Muscle of back (tissue), 11 donors: Measurements from ENCODE around the gene WARS2. TPM values are rescaled to one million over a fixed set of nuclear protein-coding genes. Genes with fewer than 3 reads are reported as not detected.
A peak's percentile ranks its signal among the peaks of the same experiment; 100 is the strongest.

Experiments used
- DNase-seq, 3 donors: peaks; one replicate each; pipeline versions ENCODE4 v3.0.0 to v3.0.0-alpha.2; 2013
- polyA plus RNA-seq, 10 donors: library from polyadenylated mRNA; unstranded; fragments of 120-200 nt; gene quantifications; one replicate each; pipeline ENCODE4 v1.2.1, GENCODE V29; 2013; ENCODE audit not compliant: insufficient read length in 10 of 10

WARS2 gene
- polyA plus RNA-seq, 10 donors: 15.3 to 24.5 (median 20.6) TPM

GRCh38 chr1:118986555-118987467, 153.6 kb downstream of the WARS2 start:
- DNase-seq: peak in 1 of 3 donors; percentile 89

DNA sequence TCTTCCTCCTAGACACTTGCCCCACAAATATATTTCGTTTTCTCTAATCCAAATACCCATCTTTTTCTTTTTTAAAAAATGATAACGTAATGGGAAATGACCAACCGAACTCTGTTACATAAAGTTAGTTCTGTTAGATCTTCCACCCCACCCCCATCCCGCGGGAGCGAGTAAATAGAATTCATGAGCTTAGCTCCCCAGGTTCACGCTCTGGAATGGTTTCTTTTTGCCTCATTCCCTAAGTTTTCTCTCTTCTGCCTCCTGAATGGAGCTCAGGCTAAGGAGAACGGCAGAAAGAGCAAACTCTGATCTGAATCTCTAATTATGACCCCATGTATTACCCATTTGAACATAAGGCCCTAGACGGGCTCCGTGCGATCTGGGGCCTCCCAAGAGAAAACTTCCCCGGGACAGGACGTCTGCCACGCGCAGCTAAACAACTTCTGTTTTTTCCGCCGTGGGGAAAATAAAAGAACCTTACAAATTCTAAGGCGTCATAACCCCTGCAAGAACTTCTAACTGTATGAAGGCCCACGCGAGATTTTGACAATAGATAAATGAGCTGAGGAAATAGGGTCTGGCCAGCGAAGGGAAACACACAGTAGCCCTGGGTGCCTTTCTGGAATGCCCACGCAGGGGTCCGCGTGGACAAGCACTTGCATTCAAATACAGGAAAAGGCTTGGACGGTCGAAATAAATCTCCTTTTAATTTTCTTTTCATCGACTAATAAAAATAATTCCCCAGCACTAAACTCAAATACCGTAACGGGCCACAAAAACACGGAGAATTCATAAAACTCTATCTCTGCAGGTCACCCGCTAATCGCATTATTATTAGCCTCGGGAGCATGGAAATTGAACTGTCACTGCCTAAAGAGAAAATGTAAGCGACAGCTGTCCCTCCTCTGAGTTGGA, 154.6 kb downstream of the WARS2 start:
- DNase-seq: peak in 1 of 3 donors; percentile 87

DNA sequence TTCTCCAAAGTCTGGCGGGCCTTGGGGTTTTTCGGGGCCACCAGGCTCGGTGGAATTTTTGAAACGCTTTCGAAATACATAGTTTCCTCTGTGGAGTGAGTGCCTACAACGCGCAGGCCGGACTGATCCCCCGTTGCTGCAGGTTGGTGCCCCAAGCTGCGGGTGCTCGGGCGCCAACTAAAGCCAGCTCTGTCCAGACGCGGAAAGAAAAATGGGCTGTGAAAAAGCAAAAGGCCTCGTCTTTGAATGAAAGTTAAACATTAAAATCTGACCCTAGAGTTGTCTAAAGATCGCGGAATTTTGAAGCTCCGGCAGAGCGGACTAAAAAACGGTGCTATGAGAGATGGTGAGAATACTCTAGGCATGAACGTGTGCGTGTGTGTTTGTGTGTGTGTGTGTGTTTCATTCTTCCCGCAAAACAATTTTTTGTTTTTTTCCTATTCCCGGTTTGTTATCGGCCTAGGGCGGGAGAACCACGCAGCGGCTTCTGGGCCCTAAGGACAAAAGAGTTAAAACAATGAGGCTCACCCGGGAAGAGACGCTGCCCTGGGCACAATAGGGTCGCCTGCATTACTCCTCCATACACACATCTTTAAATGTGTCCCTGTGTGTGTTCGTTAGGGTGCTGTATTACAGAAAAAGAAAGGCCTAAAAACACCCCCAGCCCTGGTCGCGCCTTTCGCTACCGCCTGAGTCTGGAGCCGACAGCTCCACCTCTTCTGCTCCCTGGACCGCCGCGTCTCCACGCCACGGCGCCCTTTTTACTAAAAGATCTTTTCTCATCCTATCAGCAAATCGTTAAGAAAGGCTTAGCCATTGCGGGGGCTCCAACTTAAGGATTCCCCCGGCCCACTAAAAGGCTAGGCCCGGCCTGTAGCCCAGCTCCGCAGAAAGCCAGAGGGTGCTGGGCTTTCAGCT, 155.5 kb downstream of the WARS2 start:
- DNase-seq: peak in 1 of 3 donors; percentile 84

DNA sequence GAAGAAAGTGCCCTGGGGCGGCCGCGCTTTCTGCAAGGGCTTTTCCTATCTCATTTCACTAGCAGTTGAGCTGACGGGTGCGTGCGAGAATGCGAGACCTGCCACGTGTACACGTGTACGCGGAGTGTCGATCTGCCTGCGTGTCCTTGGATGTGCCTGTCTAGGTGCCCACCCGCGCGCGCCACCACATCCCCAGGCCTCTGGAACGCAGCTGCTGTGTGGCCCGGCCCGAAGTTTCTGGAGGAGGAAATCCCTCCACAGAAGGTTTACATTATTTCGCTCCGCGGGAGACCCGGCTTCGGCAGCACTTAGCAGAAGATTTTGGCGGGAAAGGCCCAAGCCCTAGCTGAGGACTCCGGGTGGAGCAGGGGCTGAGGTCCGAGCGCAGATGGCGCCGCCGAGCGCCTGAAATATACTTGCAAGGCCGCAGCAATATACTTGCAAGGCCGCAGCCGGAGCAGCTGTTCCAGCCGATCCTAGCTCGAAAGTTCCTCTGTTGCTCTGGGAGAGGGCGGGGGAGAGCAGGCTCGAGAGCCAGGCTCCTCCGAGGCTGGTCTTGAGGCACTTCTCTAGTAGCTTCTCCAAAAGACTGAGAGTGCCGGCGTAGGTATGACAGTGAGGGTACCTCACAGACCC, 156.2 kb downstream of the WARS2 start:
- peak in 2 of 3 donors; percentile 83 to 93 for DNase-seq

- peak in 1 of 3 donors; percentile 77 for DNase-seq
Observed at GRCh38 chr1:118983558-118984041, 156.9 kb downstream of the WARS2 start.

DNA sequence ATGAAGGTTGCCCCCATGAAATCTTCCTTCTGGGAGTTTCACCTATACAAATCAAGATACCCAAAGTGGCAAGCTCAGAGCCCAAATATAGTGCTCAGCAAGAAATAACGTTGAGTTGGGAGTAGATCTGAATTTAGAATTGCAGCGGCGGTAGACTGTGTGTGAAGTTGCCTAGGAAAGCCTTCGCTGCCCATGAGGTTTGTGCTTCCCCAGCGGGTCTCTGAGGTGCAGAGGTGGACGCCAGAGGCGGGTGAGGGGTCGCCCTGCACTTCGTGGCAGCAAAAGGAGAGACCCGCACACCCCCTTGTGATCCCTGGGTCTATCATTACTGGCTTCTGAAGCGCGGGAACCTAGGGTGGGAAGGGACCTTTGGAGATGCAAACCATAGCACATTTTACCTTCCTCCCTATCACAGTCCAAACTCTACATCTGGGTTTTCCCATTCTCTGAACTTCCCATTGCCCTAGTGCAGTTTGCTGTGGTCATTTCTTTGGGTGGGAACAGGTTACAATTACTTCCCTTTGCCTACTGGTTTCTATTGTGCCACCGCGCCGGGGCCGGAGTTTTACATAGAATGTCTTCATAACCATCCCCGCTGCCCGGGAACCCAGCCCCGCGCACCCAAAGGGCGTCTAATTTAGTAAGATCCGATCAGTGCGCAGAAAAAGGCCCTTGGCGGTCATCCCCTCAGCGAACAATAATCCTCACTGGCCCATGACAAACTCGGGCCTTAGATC, 157.5 kb downstream of the WARS2 start:
- DNase-seq: peak in 1 of 3 donors; percentile 73

DNA sequence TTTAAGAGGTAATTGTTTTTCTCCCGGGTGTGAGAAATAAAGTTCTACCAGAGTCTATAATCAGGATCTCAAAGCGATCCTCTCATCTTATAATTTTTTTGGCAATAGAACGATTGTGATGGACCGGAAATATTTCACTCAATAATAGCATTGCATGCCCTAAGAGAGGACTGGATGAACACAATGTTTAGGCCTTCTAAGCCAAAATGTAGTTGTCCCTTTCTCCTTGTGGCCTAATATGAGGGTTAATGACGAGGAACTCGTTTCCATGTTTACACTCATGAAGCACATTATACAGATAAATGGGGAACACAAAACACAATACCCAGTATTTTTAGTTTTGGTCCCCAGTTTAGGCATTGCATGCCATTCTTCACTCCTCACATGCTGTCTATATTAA, 158.2 kb downstream of the WARS2 start:
- peak in 1 of 3 donors; percentile 72 for DNase-seq

DNA sequence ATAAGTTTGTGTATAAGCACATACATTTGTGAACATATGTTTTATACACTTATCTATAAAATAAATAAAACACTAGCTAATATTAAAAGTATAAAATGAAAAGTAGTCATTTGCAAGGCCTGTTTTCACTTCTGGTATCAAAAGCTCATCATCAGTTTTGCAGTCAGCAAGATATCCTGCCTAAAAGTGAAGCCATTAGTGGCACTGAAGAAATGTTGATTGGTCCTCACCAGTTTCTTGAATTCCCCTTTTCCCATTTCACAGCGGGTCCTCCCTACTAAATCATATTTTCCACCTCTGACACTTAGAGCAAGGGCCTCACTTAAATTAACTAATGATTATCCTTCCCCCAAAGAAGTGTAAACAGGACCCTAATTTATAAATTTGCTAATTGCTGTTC, 159.0 kb downstream of the WARS2 start:
- DNase-seq: peak in 1 of 3 donors; percentile 63

Other genes with a start within 250 kb of the WARS2 start
- gene TBX15, start 152.3 kb downstream of the WARS2 start, polyA plus RNA-seq: 10 to 100 TPM; 44.9 to 72.2 (median 59.0) TPM
- gene HAO2, start 228.1 kb upstream of the WARS2 start, polyA plus RNA-seq: under 1 TPM in 5 of 10 donors, not detected in 5; 0.16 to 0.39 (median 0.22) TPM